PC-3 (cell line): ENCODE results near the gene EHD4.

Source experiments
- CTCF ChIP-seq: fragments of 300-600 bp; sonication (generic); conservative IDR thresholded peaks from 2 replicates; pipeline ENCODE4 v1.5.1; 2017; ENCODE audit warnings: antibody characterized with exemption, low read depth, mild to moderate bottlenecking, low read length
- EZH2 ChIP-seq: fragments of 300-600 bp; sonication (generic); IDR thresholded peaks from one replicate; pipeline ENCODE4 v1.6.1; 2017; ENCODE audit warnings: antibody characterized with exemption, mild to moderate bottlenecking, low read length; ENCODE audit not compliant: unreplicated experiment

DNA sequence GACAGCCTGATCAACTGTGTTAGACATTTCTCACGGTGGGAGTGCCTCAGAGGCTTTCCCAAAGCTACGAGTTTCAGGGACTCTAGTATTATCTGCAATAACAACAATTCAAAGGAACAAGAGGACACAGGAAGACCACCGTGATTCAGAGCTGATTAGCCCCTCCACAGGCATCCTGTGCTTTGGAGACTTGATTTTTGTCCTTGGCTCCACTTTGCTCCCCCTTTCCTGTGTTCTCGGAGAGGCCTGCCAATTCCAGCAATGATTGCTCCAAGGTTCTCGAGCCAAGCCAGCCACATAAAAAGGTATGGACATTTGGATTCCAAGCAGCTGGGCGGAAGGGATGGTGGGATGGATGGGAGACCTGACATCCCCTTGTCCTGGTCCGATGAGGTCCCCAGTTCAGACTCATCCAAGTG, 14.3 kb downstream of the EHD4 start:
- TF ChIP-seq EZH2 = no peak
- TF ChIP-seq CTCF = no peak
